ENCODE data around the gene SLC44A5.

SLC44A5 gene

DNA sequence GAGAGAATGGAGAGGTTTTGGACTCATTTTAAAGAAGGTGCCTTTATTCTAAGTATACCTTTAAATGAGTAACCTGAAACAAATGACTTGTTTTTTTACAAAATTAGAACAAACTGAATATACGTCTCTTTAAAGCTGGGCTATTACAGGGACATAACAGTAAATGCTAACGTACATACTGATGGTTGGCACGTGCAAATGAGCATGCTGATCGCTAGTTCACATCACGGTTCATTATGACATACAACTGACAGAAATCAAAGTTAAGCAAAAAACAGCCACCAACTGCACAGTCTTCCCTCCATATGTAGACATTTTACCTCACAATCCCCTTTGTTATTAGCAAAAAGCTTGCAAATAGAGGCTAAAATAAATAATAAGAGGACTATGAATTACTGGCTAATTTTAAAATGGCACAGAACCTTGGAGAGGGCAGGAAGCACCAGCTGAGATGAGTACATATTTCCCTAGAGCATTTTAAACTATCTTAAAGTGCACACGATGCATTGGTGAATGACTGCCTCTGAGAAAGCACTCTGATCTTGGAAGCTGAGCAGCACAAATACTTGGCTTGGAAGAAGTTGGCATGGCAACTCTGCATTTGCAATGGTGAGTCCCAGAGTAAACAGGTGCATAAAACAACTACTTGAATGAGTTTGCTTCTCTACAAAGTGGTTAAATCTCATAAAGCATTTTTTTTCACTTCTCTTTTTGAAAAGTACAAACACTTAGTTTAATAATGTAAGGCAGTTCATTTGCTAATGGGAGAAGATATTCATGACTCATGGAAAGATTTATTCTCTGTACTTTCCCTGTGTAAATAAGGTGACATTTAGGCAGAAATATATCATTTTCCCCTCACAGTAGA, 272.1 kb downstream of the SLC44A5 start:
- H3K9ac ChIP-seq (ENCODE audit: low read depth, low read length): no peak overlapping the region
- H3K4me1 ChIP-seq (ENCODE audit: control insufficient read depth, insufficient read depth, low read length): peaks cover 6% of the 10 kb centered on the region
- H3K4me3 ChIP-seq (ENCODE audit: low read depth, low read length): no peak overlapping the region
- no peaks in the 10 kb centered on the region for H3K36me3 ChIP-seq (ENCODE audit: control insufficient read depth, insufficient read depth, low read length)
- H3K9me3 ChIP-seq (ENCODE audit: control insufficient read depth, insufficient read depth, low read length): no peaks in the 10 kb centered on the region
- no peaks in the 10 kb centered on the region for H3K27me3 ChIP-seq (ENCODE audit: control insufficient read depth, insufficient read depth, low read length)

- no peaks in the 10 kb centered on the region for H3K9me3 ChIP-seq (ENCODE audit: control insufficient read depth, insufficient read depth, low read length)
Measured at GRCh38 chr1:75334876-75335389, 276.0 kb downstream of the SLC44A5 start.

GRCh38 chr1:75330624-75331023, 280.3 kb downstream of the SLC44A5 start:
- Histone ChIP-seq H3K9me3 (ENCODE audit: control insufficient read depth, insufficient read depth, low read length) (no peaks in the 10 kb centered on the region), H3K4me1 (ENCODE audit: control insufficient read depth, insufficient read depth, low read length) (peaks cover 4% of the 10 kb centered on the region), H3K36me3 (ENCODE audit: control insufficient read depth, insufficient read depth, low read length) (no peaks in the 10 kb centered on the region), H3K4me3 (ENCODE audit: low read depth, low read length) (no peak overlapping the region), H3K27me3 (ENCODE audit: control insufficient read depth, insufficient read depth, low read length) (no peaks in the 10 kb centered on the region), H3K9ac (ENCODE audit: low read depth, low read length) (no peak overlapping the region)

More at GRCh38 chr1:75334876-75335389, 276.0 kb downstream of the SLC44A5 start:
- Histone ChIP-seq H3K27me3 (ENCODE audit: control insufficient read depth, insufficient read depth, low read length) (no peaks in the 10 kb centered on the region), H3K4me3 (ENCODE audit: low read depth, low read length) (no peak overlapping the region), H3K9ac (ENCODE audit: low read depth, low read length) (no peak overlapping the region), H3K36me3 (ENCODE audit: control insufficient read depth, insufficient read depth, low read length) (no peaks in the 10 kb centered on the region), H3K4me1 (ENCODE audit: control insufficient read depth, insufficient read depth, low read length) (no peaks in the 10 kb centered on the region)

GRCh38 chr1:75328691-75329090, 282.2 kb downstream of the SLC44A5 start:
- H3K4me3 ChIP-seq (ENCODE audit: low read depth, low read length): no peak overlapping the region
- no peaks in the 10 kb centered on the region for H3K36me3 ChIP-seq (ENCODE audit: control insufficient read depth, insufficient read depth, low read length)
- no peaks in the 10 kb centered on the region for H3K9me3 ChIP-seq (ENCODE audit: control insufficient read depth, insufficient read depth, low read length)
- no peaks in the 10 kb centered on the region for H3K27me3 ChIP-seq (ENCODE audit: control insufficient read depth, insufficient read depth, low read length)
- H3K4me1 ChIP-seq (ENCODE audit: control insufficient read depth, insufficient read depth, low read length): peaks cover 4% of the 10 kb centered on the region
- no peak overlapping the region for H3K9ac ChIP-seq (ENCODE audit: low read depth, low read length)

DNA sequence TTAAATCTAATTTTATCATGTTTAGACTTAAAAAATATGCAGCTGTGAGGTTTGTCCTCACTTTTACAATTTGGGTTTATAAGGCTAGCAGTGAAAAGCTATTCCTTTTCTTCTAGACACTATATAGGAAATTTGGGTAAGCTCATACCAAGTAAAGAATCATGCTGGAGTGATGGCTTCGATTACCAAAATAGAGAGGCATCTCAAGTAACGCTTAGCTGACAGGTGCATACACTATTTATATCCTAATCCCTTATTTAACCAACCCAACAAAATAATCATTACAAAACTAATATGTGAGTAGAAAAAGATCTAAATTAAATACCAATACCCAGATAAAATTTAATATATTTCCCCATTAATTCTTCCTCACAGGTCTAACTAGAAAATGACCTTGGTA, 283.5 kb downstream of the SLC44A5 start:
- Histone ChIP-seq H3K4me1 (ENCODE audit: control insufficient read depth, insufficient read depth, low read length) (peaks cover 4% of the 10 kb centered on the region), H3K36me3 (ENCODE audit: control insufficient read depth, insufficient read depth, low read length) (no peaks in the 10 kb centered on the region), H3K9ac (ENCODE audit: low read depth, low read length) (no peak overlapping the region), H3K9me3 (ENCODE audit: control insufficient read depth, insufficient read depth, low read length) (no peaks in the 10 kb centered on the region), H3K4me3 (ENCODE audit: low read depth, low read length) (no peak overlapping the region), H3K27me3 (ENCODE audit: control insufficient read depth, insufficient read depth, low read length) (no peaks in the 10 kb centered on the region)

GRCh38 chr1:75317976-75318375, 292.9 kb downstream of the SLC44A5 start:
- H3K36me3 ChIP-seq (ENCODE audit: control insufficient read depth, insufficient read depth, low read length): no peaks in the 10 kb centered on the region
- no peaks in the 10 kb centered on the region for H3K9me3 ChIP-seq (ENCODE audit: control insufficient read depth, insufficient read depth, low read length)
- H3K27me3 ChIP-seq (ENCODE audit: control insufficient read depth, insufficient read depth, low read length): no peaks in the 10 kb centered on the region
- H3K4me1 ChIP-seq (ENCODE audit: control insufficient read depth, insufficient read depth, low read length): no peaks in the 10 kb centered on the region
- H3K4me3 ChIP-seq (ENCODE audit: low read depth, low read length): no peak overlapping the region
- no peak overlapping the region for H3K9ac ChIP-seq (ENCODE audit: low read depth, low read length)

DNA sequence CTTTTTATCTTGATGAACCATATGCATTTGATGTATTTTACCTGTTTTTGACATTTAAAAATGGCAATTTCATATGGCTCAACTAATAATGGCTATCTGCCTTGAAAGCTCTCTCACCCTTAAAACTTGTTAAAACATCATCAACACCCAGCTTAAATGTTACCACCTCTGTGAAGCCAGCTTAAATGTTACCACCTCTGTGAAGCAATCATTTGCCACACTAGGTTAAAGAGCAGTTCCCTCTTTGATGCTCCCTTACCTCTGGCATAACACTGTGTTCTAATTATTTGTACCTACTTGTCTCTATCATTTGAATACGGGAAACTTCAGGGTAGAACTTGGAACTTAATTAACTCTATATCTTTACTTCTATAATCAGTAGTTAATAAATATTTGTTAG, 294.7 kb downstream of the SLC44A5 start:
- no peak overlapping the region for H3K4me3 ChIP-seq (ENCODE audit: low read depth, low read length)
- no peaks in the 10 kb centered on the region for H3K27me3 ChIP-seq (ENCODE audit: control insufficient read depth, insufficient read depth, low read length)
- H3K36me3 ChIP-seq (ENCODE audit: control insufficient read depth, insufficient read depth, low read length): no peaks in the 10 kb centered on the region
- H3K9me3 ChIP-seq (ENCODE audit: control insufficient read depth, insufficient read depth, low read length): no peaks in the 10 kb centered on the region
- H3K9ac ChIP-seq (ENCODE audit: low read depth, low read length): no peak overlapping the region
- no peaks in the 10 kb centered on the region for H3K4me1 ChIP-seq (ENCODE audit: control insufficient read depth, insufficient read depth, low read length)

DNA sequence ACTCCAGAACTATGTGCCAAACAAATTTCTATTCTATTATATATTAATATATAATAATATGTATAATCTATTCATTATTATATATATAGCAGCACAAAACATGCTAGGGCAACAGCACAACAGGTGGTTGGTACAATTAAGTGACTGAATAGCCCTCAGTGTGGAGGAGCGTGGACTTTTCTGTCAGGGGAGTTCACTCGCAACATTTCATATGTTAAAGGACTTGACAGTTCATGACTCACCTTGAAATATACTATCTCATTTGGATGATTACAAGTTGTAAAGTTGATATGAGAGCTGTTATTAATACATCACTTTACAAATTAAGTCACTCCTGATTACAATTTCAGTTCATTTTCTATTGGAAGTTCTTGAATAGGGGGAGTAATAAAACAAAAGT, 298.3 kb downstream of the SLC44A5 start:
- H3K9ac ChIP-seq (ENCODE audit: low read depth, low read length): no peak overlapping the region
- no peaks in the 10 kb centered on the region for H3K27me3 ChIP-seq (ENCODE audit: control insufficient read depth, insufficient read depth, low read length)

GRCh38 chr1:75310067-75310466, 300.8 kb downstream of the SLC44A5 start:
- no peaks in the 10 kb centered on the region for H3K4me1 ChIP-seq (ENCODE audit: control insufficient read depth, insufficient read depth, low read length)

More for the DNA sequence above, 298.3 kb downstream of the SLC44A5 start:
- no peaks in the 10 kb centered on the region for H3K9me3 ChIP-seq (ENCODE audit: control insufficient read depth, insufficient read depth, low read length)
- no peak overlapping the region for H3K4me3 ChIP-seq (ENCODE audit: low read depth, low read length)
- no peaks in the 10 kb centered on the region for H3K4me1 ChIP-seq (ENCODE audit: control insufficient read depth, insufficient read depth, low read length)
- H3K36me3 ChIP-seq (ENCODE audit: control insufficient read depth, insufficient read depth, low read length): no peaks in the 10 kb centered on the region

GRCh38 chr1:75308365-75308764, 302.5 kb downstream of the SLC44A5 start:
- Histone ChIP-seq H3K4me3 (ENCODE audit: low read depth, low read length) (no peak overlapping the region), H3K9ac (ENCODE audit: low read depth, low read length) (no peak overlapping the region), H3K27me3 (ENCODE audit: control insufficient read depth, insufficient read depth, low read length) (no peaks in the 10 kb centered on the region), H3K9me3 (ENCODE audit: control insufficient read depth, insufficient read depth, low read length) (no peaks in the 10 kb centered on the region), H3K4me1 (ENCODE audit: control insufficient read depth, insufficient read depth, low read length) (no peaks in the 10 kb centered on the region), H3K36me3 (ENCODE audit: control insufficient read depth, insufficient read depth, low read length) (no peaks in the 10 kb centered on the region)

More at GRCh38 chr1:75310067-75310466, 300.8 kb downstream of the SLC44A5 start:
- Histone ChIP-seq H3K9ac (ENCODE audit: low read depth, low read length) (no peak overlapping the region), H3K4me3 (ENCODE audit: low read depth, low read length) (no peak overlapping the region), H3K36me3 (ENCODE audit: control insufficient read depth, insufficient read depth, low read length) (no peaks in the 10 kb centered on the region), H3K27me3 (ENCODE audit: control insufficient read depth, insufficient read depth, low read length) (no peaks in the 10 kb centered on the region), H3K9me3 (ENCODE audit: control insufficient read depth, insufficient read depth, low read length) (no peaks in the 10 kb centered on the region)

GRCh38 chr1:75305061-75305460, 305.9 kb downstream of the SLC44A5 start:
- Histone ChIP-seq H3K4me3 (ENCODE audit: low read depth, low read length) (no peak overlapping the region), H3K9ac (ENCODE audit: low read depth, low read length) (no peak overlapping the region), H3K9me3 (ENCODE audit: control insufficient read depth, insufficient read depth, low read length) (no peaks in the 10 kb centered on the region), H3K36me3 (ENCODE audit: control insufficient read depth, insufficient read depth, low read length) (no peaks in the 10 kb centered on the region), H3K4me1 (ENCODE audit: control insufficient read depth, insufficient read depth, low read length) (no peaks in the 10 kb centered on the region), H3K27me3 (ENCODE audit: control insufficient read depth, insufficient read depth, low read length) (no peaks in the 10 kb centered on the region)

- no peaks in the 10 kb centered on the region for H3K27me3 ChIP-seq (ENCODE audit: control insufficient read depth, insufficient read depth, low read length)
- H3K9me3 ChIP-seq (ENCODE audit: control insufficient read depth, insufficient read depth, low read length): no peaks in the 10 kb centered on the region
- H3K4me1 ChIP-seq (ENCODE audit: control insufficient read depth, insufficient read depth, low read length): no peaks in the 10 kb centered on the region
- H3K36me3 ChIP-seq (ENCODE audit: control insufficient read depth, insufficient read depth, low read length): no peaks in the 10 kb centered on the region
- no peak overlapping the region for H3K4me3 ChIP-seq (ENCODE audit: low read depth, low read length)
- H3K9ac ChIP-seq (ENCODE audit: low read depth, low read length): no peak overlapping the region
Measured at GRCh38 chr1:75293270-75293669, 317.6 kb downstream of the SLC44A5 start.
